Stomach (tissue), 9 donors: ENCODE data around the gene ST14. TPM values are rescaled to one million over a fixed set of nuclear protein-coding genes. Genes with fewer than 3 reads are reported as not detected.

ENCODE experiments used
- DNase-seq, 2 donors: peaks; one replicate each; pipeline versions ENCODE4 v3.0.0 to v3.0.0-alpha.2; 2013 to 2019
- H3K27ac ChIP-seq, 5 donors: fragments of 200-600 bp in 4 of 5; sonication (generic) in 4 of 5; one replicate each; pipeline ENCODE4 v1.5.1; 2013 to 2019; ENCODE audit warnings: mild to moderate bottlenecking in 1 of 5, moderate library complexity in 1 of 5
- H3K27me3 ChIP-seq, 3 donors: fragments of 200-600 bp; sonication (generic); one replicate each; pipeline ENCODE4 v1.5.1; 2017 to 2019; ENCODE audit warnings: mixed run types in 1 of 3
- H3K36me3 ChIP-seq, 4 donors: fragments of 200-600 bp; sonication (generic); 1 replicate in 3 of 4; 2 replicates in 1 of 4; pipeline ENCODE4 v1.5.1; 2016 to 2019
- H3K4me1 ChIP-seq, 4 donors: fragments of 200-600 bp; sonication (generic); one replicate each; pipeline ENCODE4 v1.5.1; 2016 to 2019
- H3K4me3 ChIP-seq, 4 donors: fragments of 200-600 bp; sonication (generic) in 3 of 4; one replicate each; pipeline ENCODE4 v1.5.1; 2016 to 2019; ENCODE audit warnings: mild to moderate bottlenecking in 1 of 4
- H3K9me3 ChIP-seq, 4 donors: fragments of 200-600 bp; sonication (generic); one replicate each; pipeline ENCODE4 v1.5.1; 2016 to 2019
- EP300 ChIP-seq: sonication (generic); formaldehyde crosslinking; IDR thresholded peaks from one replicate; pipeline ENCODE4 v1.6.1; 2017; ENCODE audit warnings: antibody characterized with exemption
- POLR2A ChIP-seq, 4 donors: fragments of 450-650 bp; IDR thresholded peaks; one replicate each; pipeline ENCODE4 v1.6.1; 2016; ENCODE audit warnings: antibody characterized with exemption in 4 of 4, control low read depth in 2 of 4, mild to moderate bottlenecking in 1 of 4, moderate library complexity in 1 of 4
- POLR2AphosphoS5 ChIP-seq, 3 donors: sonication (generic); formaldehyde crosslinking; IDR thresholded peaks; one replicate each; pipeline ENCODE4 v1.6.1; 2016; ENCODE audit warnings: antibody characterized with exemption in 3 of 3
- WGBS, 5 donors: extraction: QIAGEN DNeasy Blood & Tissue Kit in 3 of 5; methylation state at CpG; one replicate each; pipeline versions ENCODE4 v1.1.5 to v1.1.7; 2013 to 2018; 5-methylcytosine and 5-hydroxymethylcytosine counted together
- intact Hi-C: fragments of 100-400 bp; cut with DNase I; formaldehyde crosslinking; loops from one replicate; pipeline ENCODE4 v1.15.1; 2023; ENCODE audit warnings: low total_unique reads
- polyA plus RNA-seq, 3 donors: library from polyadenylated mRNA; stranded (reverse); fragments of 200-250 nt; gene quantifications; one replicate each; pipeline ENCODE4 v1.2.3, GENCODE V29; 2013
- total RNA-seq, 5 donors: library from RNA; depleted of rRNA; stranded (reverse); fragments of >200 nt; gene quantifications; one replicate each; pipeline versions ENCODE4 v1.1.0 to v1.2.3, GENCODE V29; 2014 to 2016
- TF ChIP-seq, protein P1 (sequence below), 7 experiments: fragments of 450-650 bp in 4 of 7; fragments of 200-600 bp in 3 of 7; sonication (generic) in 3 of 7; IDR thresholded peaks; one replicate each; pipeline ENCODE4 v1.5.1; 2016 to 2019; ENCODE audit warnings: antibody characterized with exemption in 7 of 7, control low read depth in 2 of 7, mild to moderate bottlenecking in 1 of 7
- donor health status: healthy with polysubstance abuse.
- donor health status: Bipolar disorder and iron deficiency.
- donor health status: healthy.

The ST14 gene
- total and polyA plus RNA-seq, 8 donors: 12.4 to 380 (median 50.0) TPM

- peak; percentile 4 to 20 for DNase-seq
Observed at GRCh38 chr11:130211781-130212401, 52.3 kb downstream of the ST14 start.

DNA sequence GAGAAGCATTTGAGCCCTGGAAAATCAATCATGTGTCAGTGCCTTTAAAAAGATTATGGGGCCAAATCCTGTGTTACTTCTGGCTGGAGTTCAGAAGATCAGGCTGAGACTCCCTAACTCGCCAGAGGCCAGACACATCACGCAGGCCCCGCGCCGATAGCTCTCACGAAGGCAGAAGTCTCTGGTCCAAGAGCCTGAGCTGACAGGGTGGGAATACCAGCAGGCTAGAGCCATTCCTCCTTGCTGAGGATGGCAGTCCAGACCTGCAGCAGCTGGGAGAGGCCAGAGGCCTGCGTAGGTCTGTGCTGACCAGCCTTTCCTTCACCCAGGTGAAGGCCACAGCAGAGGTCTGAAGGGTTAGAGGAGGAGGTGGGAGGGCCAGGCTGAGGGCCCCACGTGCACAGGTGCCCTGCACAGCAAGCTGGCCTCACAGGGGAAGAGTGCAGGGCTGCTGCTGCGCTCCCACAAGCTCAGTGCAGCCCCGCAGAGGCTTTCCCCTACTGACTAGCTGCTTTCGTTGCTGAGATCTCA lies 52.9 kb downstream of the ST14 start:
- intact Hi-C loops: loop anchor here (10.0 kb wide), 1 partner anchor 652 kb away; no protein-coding TSS in a partner anchor
- H3K36me3 ChIP-seq: peaks cover 0 to 38% (median 32%) of the 10 kb centered on the region in 4 donors
- H3K9me3 ChIP-seq: no peaks in the 10 kb centered on the region

More at GRCh38 chr11:130211781-130212401, 52.3 kb downstream of the ST14 start:
- Histone ChIP-seq H3K36me3 (peaks cover 0 to 44% (median 35%) of the 10 kb centered on the region in 4 donors), H3K4me1 (peaks cover 8 to 16% (median 9%) of the 10 kb centered on the region in 4 donors), H3K27me3 (peaks cover 0 to 4% (median 0%) of the 10 kb centered on the region in 3 donors), H3K4me3 (no peak overlapping the region), H3K9me3 (no peaks in the 10 kb centered on the region), H3K27ac (peak overlapping the region in 1 of 5 donors; percentile 57)
- TF ChIP-seq, protein P1, sequence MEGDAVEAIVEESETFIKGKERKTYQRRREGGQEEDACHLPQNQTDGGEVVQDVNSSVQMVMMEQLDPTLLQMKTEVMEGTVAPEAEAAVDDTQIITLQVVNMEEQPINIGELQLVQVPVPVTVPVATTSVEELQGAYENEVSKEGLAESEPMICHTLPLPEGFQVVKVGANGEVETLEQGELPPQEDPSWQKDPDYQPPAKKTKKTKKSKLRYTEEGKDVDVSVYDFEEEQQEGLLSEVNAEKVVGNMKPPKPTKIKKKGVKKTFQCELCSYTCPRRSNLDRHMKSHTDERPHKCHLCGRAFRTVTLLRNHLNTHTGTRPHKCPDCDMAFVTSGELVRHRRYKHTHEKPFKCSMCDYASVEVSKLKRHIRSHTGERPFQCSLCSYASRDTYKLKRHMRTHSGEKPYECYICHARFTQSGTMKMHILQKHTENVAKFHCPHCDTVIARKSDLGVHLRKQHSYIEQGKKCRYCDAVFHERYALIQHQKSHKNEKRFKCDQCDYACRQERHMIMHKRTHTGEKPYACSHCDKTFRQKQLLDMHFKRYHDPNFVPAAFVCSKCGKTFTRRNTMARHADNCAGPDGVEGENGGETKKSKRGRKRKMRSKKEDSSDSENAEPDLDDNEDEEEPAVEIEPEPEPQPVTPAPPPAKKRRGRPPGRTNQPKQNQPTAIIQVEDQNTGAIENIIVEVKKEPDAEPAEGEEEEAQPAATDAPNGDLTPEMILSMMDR (IDR thresholded peaks at IDR 0.05): no peak
- TF ChIP-seq EP300 (no peak), POLR2A (IDR thresholded peaks at IDR 0.05) (no peak), POLR2AphosphoS5 (IDR thresholded peaks at IDR 0.05) (no peak)
- WGBS, 5 donors: 76 to 93% (median 84%) methylated on average over 6 to 19 of the region's 19 CpGs
- intact Hi-C loops: loop anchor here (10.0 kb wide), 1 partner anchor 653 kb away; no protein-coding TSS in a partner anchor

GRCh38 chr11:130213143-130213978 lies 53.8 kb downstream of the ST14 start:
- H3K4me3 ChIP-seq: no peak overlapping the region
- intact Hi-C loops: loop anchor here (10.0 kb wide), 1 partner anchor 651 kb away; no protein-coding TSS in a partner anchor
- 33 to 39% (median 39%) methylated on average over 25 to 28 of the region's 28 CpGs for WGBS, 5 donors
- H3K27me3 ChIP-seq: peaks cover 0 to 4% (median 0%) of the 10 kb centered on the region in 3 donors
- DNase-seq: peak; percentile 74 to 85
- H3K4me1 ChIP-seq: peaks cover 8 to 13% (median 9%) of the 10 kb centered on the region in 4 donors
- TF ChIP-seq POLR2A (IDR thresholded peaks at IDR 0.05): no peak
- no peak for TF ChIP-seq EP300
- TF ChIP-seq POLR2AphosphoS5 (IDR thresholded peaks at IDR 0.05): peak in 1 of 3 donors; percentile 25
- TF ChIP-seq, protein P1 (IDR thresholded peaks at IDR 0.05): peak in 5 of 7 experiments; percentile 85 to 97 (median 93)
- no peaks in the 10 kb centered on the region for H3K9me3 ChIP-seq
- H3K36me3 ChIP-seq: peaks cover 0 to 31% (median 23%) of the 10 kb centered on the region in 4 donors
- no peak overlapping the region for H3K27ac ChIP-seq

More for the DNA sequence above, 52.9 kb downstream of the ST14 start:
- TF ChIP-seq POLR2AphosphoS5 (IDR thresholded peaks at IDR 0.05) (no peak), EP300 (no peak), POLR2A (IDR thresholded peaks at IDR 0.05) (no peak)
- TF ChIP-seq, protein P1 (IDR thresholded peaks at IDR 0.05): no peak
- Histone ChIP-seq H3K4me3 (no peak overlapping the region), H3K27me3 (peaks cover 0 to 4% (median 0%) of the 10 kb centered on the region in 3 donors), H3K4me1 (peaks cover 8 to 16% (median 9%) of the 10 kb centered on the region in 4 donors), H3K27ac (peak overlapping the region in 1 of 5 donors; percentile 52)
- WGBS, 5 donors: 60 to 78% (median 71%) methylated on average over 11 of the region's 11 CpGs
- DNase-seq: peak; percentile 10 to 22

DNA sequence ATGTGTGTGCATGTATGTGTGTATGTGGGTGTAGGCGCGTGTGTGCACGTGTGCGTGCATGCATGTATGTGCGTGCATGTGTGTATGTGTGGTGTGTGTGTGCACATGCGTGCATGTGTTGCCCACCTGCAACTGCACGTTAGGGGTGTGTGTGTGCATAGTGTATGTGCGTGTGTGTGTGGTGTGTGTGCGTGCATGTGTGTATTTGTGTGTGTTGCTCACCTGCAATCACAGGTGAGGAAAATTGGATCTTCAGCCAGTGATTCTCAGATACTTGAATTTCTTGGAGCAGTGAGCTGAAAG lies 54.3 kb downstream of the ST14 start:
- Histone ChIP-seq H3K9me3 (no peaks in the 10 kb centered on the region), H3K27ac (no peak overlapping the region), H3K4me3 (no peak overlapping the region), H3K27me3 (peaks cover 0 to 4% (median 0%) of the 10 kb centered on the region in 3 donors), H3K4me1 (peaks cover 8 to 12% (median 9%) of the 10 kb centered on the region in 4 donors), H3K36me3 (peaks cover 0 to 25% (median 17%) of the 10 kb centered on the region in 4 donors)
- DNase-seq: peak in 1 of 2 donors; percentile 7
- WGBS, 5 donors: 92 to 96% (median 95%) methylated on average over 9 of the region's 9 CpGs
- intact Hi-C loops: loop anchor here (10.0 kb wide), 1 partner anchor 651 kb away; no protein-coding TSS in a partner anchor
- no peak for TF ChIP-seq POLR2A (IDR thresholded peaks at IDR 0.05)
- TF ChIP-seq, protein P1 (IDR thresholded peaks at IDR 0.05): no peak
- TF ChIP-seq EP300: no peak
